ELR (cell line): ENCODE results near the gene TMEM14A.

Source experiments
- DNase-seq: peaks from one replicate; pipeline ENCODE4 v3.0.0-alpha.2; 2015; ENCODE audit warnings: low read depth

Gene TMEM14A

DNA sequence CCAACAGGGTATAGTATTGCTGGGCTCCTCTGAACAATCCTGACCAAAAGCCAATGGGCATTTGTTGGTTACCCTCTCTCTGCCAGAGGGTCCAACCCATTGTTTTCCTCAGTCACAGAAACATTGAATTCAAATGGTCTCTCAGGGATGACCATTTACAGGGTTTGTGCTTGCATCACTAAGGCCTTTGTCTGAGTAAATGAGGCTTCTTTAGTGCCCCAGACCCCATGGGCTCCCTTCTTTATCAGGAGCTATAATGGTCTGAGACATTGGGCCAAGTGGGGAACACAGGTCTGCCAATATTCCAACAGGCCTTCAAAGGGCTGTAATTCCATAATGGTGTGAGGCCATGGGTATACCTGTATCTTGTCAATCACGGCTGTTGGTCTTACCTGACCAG lies 65.2 kb downstream of the TMEM14A start:
- DNase-seq: no peak
